BE2C (cell line): Measurements from ENCODE around the gene ANKRD13D.
A peak's percentile ranks its signal among the peaks of the same experiment; 100 is the strongest.

Experiments used
- DNase-seq: peaks from one replicate; pipeline ENCODE4 v3.0.0-alpha.2; 2020
- H3K27me3 ChIP-seq: fragments of 250-450 bp; sonication (Bioruptor Pico); 2 replicates; pipeline ENCODE4 v1.5.1; 2020; ENCODE audit warnings: mild to moderate bottlenecking
- H3K36me3 ChIP-seq: fragments of 250-450 bp; sonication (Bioruptor Pico); 2 replicates; pipeline ENCODE4 v1.5.1; 2020; ENCODE audit warnings: mild to moderate bottlenecking
- H3K4me1 ChIP-seq: fragments of 250-450 bp; sonication (Bioruptor Pico); 2 replicates; pipeline ENCODE4 v1.5.1; 2020
- H3K4me3 ChIP-seq: 2 replicates; pipeline ENCODE4 v1.5.1; 2011; ENCODE audit warnings: low read depth, low read length
- H3K9me3 ChIP-seq: fragments of 250-450 bp; sonication (Bioruptor Pico); 2 replicates; pipeline ENCODE4 v1.5.1; 2020
- TF ChIP-seq, protein P1 (sequence below): IDR thresholded peaks from 2 replicates; pipeline ENCODE4 v1.5.1; 2012; ENCODE audit warnings: mild to moderate bottlenecking, low read depth, low read length

ANKRD13D gene

GRCh38 chr11:67247946-67248550, 41.1 kb upstream of the ANKRD13D start:
- no peaks in the 10 kb centered on the region; the same call in 1 of the 2 replicates for H3K4me1 ChIP-seq
- H3K4me3 ChIP-seq = no peak overlapping the region
- no peak for DNase-seq
- H3K9me3 ChIP-seq = no peaks in the 10 kb centered on the region
- H3K27me3 ChIP-seq = no peaks in the 10 kb centered on the region
- peaks cover 97% of the 10 kb centered on the region for H3K36me3 ChIP-seq
- TF ChIP-seq, protein P1, sequence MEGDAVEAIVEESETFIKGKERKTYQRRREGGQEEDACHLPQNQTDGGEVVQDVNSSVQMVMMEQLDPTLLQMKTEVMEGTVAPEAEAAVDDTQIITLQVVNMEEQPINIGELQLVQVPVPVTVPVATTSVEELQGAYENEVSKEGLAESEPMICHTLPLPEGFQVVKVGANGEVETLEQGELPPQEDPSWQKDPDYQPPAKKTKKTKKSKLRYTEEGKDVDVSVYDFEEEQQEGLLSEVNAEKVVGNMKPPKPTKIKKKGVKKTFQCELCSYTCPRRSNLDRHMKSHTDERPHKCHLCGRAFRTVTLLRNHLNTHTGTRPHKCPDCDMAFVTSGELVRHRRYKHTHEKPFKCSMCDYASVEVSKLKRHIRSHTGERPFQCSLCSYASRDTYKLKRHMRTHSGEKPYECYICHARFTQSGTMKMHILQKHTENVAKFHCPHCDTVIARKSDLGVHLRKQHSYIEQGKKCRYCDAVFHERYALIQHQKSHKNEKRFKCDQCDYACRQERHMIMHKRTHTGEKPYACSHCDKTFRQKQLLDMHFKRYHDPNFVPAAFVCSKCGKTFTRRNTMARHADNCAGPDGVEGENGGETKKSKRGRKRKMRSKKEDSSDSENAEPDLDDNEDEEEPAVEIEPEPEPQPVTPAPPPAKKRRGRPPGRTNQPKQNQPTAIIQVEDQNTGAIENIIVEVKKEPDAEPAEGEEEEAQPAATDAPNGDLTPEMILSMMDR = no peak

GRCh38 chr11:67248653-67249052, 40.5 kb upstream of the ANKRD13D start:
- TF ChIP-seq, protein P1 = no peak
- H3K27me3 ChIP-seq = no peaks in the 10 kb centered on the region
- H3K9me3 ChIP-seq = no peaks in the 10 kb centered on the region
- DNase-seq = no peak
- no peak overlapping the region for H3K4me3 ChIP-seq
- peaks cover 97% of the 10 kb centered on the region for H3K36me3 ChIP-seq
- no peaks in the 10 kb centered on the region; the same call in 1 of the 2 replicates for H3K4me1 ChIP-seq

- H3K27me3 ChIP-seq = no peaks in the 10 kb centered on the region
- no peaks in the 10 kb centered on the region; the same call in 1 of the 2 replicates for H3K4me1 ChIP-seq
- TF ChIP-seq, protein P1 = no peak
- H3K9me3 ChIP-seq = no peaks in the 10 kb centered on the region
- DNase-seq = no peak
- H3K36me3 ChIP-seq = peaks cover 97% of the 10 kb centered on the region
- H3K4me3 ChIP-seq = no peak overlapping the region
Observed at GRCh38 chr11:67250059-67251043, 38.8 kb upstream of the ANKRD13D start.

GRCh38 chr11:67251841-67252240, 37.3 kb upstream of the ANKRD13D start:
- Histone ChIP-seq H3K4me3 (no peak overlapping the region), H3K27me3 (no peaks in the 10 kb centered on the region), H3K36me3 (peaks cover 95% of the 10 kb centered on the region), H3K9me3 (no peaks in the 10 kb centered on the region), H3K4me1 (no peaks in the 10 kb centered on the region)
- TF ChIP-seq, protein P1 = no peak
- DNase-seq = no peak

DNA sequence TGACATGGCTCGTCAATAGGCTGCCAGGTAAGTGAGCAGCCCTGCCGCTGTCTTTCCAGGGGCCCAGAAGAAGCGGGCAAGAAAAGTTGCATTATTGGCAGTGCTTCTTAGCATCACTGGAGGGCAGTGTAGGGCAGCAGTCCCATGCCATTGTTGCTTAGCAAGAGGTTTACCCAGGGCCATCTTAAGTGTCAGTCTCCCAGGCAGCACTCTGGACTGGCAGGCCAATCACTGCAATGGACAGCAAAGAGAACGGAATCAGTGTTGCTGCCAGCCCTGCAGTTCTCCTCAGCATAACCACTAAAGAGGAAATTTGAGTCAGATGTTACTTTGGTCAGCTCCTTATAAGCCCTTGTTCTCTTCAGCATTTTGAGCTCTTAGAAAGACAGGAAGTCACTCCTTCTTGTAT, 36.3 kb upstream of the ANKRD13D start:
- H3K9me3 ChIP-seq = no peaks in the 10 kb centered on the region
- no peaks in the 10 kb centered on the region for H3K27me3 ChIP-seq
- peak; percentile 44 for DNase-seq
- H3K4me1 ChIP-seq = no peaks in the 10 kb centered on the region
- H3K36me3 ChIP-seq = peaks cover 91% of the 10 kb centered on the region
- H3K4me3 ChIP-seq = no peak overlapping the region
- TF ChIP-seq, protein P1 = peak; percentile 62
